Breast epithelium (tissue), 3 donors: ENCODE data around the gene TRAPPC6A.

Experiments used
- POLR2A ChIP-seq: fragments of 450-650 bp; IDR thresholded peaks from one replicate; pipeline ENCODE4 v1.6.1; 2016; ENCODE audit warnings: antibody characterized with exemption, mild to moderate bottlenecking, moderate library complexity
- POLR2AphosphoS5 ChIP-seq, 3 donors: sonication (generic); formaldehyde crosslinking; IDR thresholded peaks; one replicate each; pipeline ENCODE4 v1.6.1; 2017; ENCODE audit warnings: antibody characterized with exemption in 3 of 3
- TF ChIP-seq, protein P1 (sequence below), 3 donors: fragments of 450-650 bp; IDR thresholded peaks; one replicate each; pipeline ENCODE4 v1.5.1; 2016 to 2017; ENCODE audit warnings: antibody characterized with exemption in 3 of 3, mild to moderate bottlenecking in 3 of 3, moderate library complexity in 3 of 3

DNA sequence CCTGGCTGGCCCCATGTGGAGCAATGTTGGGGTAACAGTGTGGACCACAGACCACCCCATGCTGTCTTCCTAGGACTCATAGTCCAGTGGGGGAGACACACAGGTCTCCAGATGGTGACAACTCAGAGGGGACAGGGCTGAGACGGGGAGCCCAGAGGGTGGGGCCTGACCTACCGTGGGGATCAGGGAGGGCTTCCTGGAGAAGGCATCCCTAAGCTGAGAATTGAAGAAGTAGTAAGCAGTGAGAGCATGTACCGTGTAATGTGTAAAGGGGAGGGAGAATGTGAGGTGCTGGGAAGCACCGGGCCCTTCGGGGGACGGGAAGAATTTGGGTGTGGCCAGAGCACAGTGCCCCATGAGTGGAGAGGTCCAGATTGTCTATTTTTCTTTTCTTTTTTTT is 54.0 kb downstream of the TRAPPC6A start:
- TF ChIP-seq, protein P1, sequence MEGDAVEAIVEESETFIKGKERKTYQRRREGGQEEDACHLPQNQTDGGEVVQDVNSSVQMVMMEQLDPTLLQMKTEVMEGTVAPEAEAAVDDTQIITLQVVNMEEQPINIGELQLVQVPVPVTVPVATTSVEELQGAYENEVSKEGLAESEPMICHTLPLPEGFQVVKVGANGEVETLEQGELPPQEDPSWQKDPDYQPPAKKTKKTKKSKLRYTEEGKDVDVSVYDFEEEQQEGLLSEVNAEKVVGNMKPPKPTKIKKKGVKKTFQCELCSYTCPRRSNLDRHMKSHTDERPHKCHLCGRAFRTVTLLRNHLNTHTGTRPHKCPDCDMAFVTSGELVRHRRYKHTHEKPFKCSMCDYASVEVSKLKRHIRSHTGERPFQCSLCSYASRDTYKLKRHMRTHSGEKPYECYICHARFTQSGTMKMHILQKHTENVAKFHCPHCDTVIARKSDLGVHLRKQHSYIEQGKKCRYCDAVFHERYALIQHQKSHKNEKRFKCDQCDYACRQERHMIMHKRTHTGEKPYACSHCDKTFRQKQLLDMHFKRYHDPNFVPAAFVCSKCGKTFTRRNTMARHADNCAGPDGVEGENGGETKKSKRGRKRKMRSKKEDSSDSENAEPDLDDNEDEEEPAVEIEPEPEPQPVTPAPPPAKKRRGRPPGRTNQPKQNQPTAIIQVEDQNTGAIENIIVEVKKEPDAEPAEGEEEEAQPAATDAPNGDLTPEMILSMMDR (IDR thresholded peaks at IDR 0.05): no peak
- no peak for TF ChIP-seq POLR2AphosphoS5 (IDR thresholded peaks at IDR 0.05)
- TF ChIP-seq POLR2A: no peak
